GM12878 (cell line): ENCODE results near the gene DPF3. TPM values are rescaled to one million over a fixed set of nuclear protein-coding genes. Genes with fewer than 3 reads are reported as not detected.

ENCODE experiments used
- ATAC-seq: fragments of 200-7000 bp; cut with Tn5 transposase; 3 replicates; pipeline ENCODE4 v1.9.1; 2020; ENCODE audit warnings: mild to moderate bottlenecking, moderate library complexity
- BruUV-seq: library from RNA; stranded (reverse); fragments of 400-500 nt; replicated peaks from 2 replicates; lab custom pipeline; 2021; lab: Mats Ljungman, UMichigan
- CTCF ChIA-PET: fragments of 300-600 bp; sonication (Branson Sonifier 250); formaldehyde crosslinking; extraction: SDS; loops from one replicate; lab custom pipeline; 2021; ENCODE audit warnings: inconsistent platforms; lab: Yijun Ruan, JAX
- POLR2A ChIA-PET: fragments of 350-600 bp; formaldehyde crosslinking; extraction: SDS; loops from one replicate; lab custom pipeline; 2021; ENCODE audit warnings: inconsistent platforms; lab: Charles Lee
- RAD21 ChIA-PET: fragments of 300-600 bp; sonication (Branson Sonifier 250); formaldehyde crosslinking; loops from one replicate; lab custom pipeline; 2023; ENCODE audit warnings: antibody characterized with exemption; ENCODE audit not compliant: unreplicated experiment; lab: Charles Lee
- SMC1A ChIA-PET: fragments of 300-600 bp; sonication (Branson Sonifier 250); formaldehyde crosslinking; loops from one replicate; lab custom pipeline; 2023; ENCODE audit not compliant: unreplicated experiment, uncharacterized antibody; lab: Charles Lee
- DNase-seq: peaks from one replicate; pipeline ENCODE4 v3.0.0-alpha.2; 2011; ENCODE audit warnings: low read depth, low spot score
- FAIRE-seq: peaks from 3 replicates; lab custom pipeline; 2011; peaks lifted over from hg19 to GRCh38; lab: Jason Lieb, UNC
- H2AFZ ChIP-seq: 2 replicates; pipeline ENCODE4 v1.6.0; 2011; ENCODE audit warnings: low read depth, low read length, control low read depth; ENCODE audit not compliant: control insufficient read depth
- H3K27ac ChIP-seq: 2 replicates; pipeline ENCODE4 v1.5.1; 2011; ENCODE audit warnings: control low read depth; ENCODE audit not compliant: control insufficient read depth, insufficient read depth
- H3K27me3 ChIP-seq, 2 experiments: replicated peaks in 1 of 2; 2 replicates each; pipeline versions ENCODE4 v1.6.0 to v1.6.1; 2011; ENCODE audit warnings: low read length in 1 of 2; ENCODE audit not compliant: control insufficient read depth in 2 of 2, insufficient read depth in 2 of 2
- H3K36me3 ChIP-seq, 2 experiments: 2 replicates each; pipeline ENCODE4 v1.5.1; 2011; ENCODE audit warnings: low read length in 1 of 2; ENCODE audit not compliant: control insufficient read depth in 2 of 2, insufficient read depth in 2 of 2
- H3K4me1 ChIP-seq: 2 replicates; pipeline ENCODE4 v1.6.1; 2011; ENCODE audit warnings: mild to moderate bottlenecking, low read length, moderate library complexity, mixed read lengths; ENCODE audit not compliant: control insufficient read depth, insufficient read depth
- H3K4me2 ChIP-seq: 2 replicates; pipeline ENCODE4 v1.6.0; 2011; ENCODE audit warnings: control low read depth; ENCODE audit not compliant: control insufficient read depth, insufficient read depth
- H3K4me3 ChIP-seq: fragments of 200-600 bp; sonication (generic); 2 replicates; pipeline ENCODE4 v1.5.1; 2016
- H3K79me2 ChIP-seq: 2 replicates; pipeline ENCODE4 v1.6.0; 2011; ENCODE audit warnings: low read length; ENCODE audit not compliant: control insufficient read depth, insufficient read depth
- H3K9ac ChIP-seq: 2 replicates; pipeline ENCODE4 v1.8.0; 2011; ENCODE audit warnings: low read length, control low read depth, mixed read lengths; ENCODE audit not compliant: control insufficient read depth, insufficient read depth
- H3K9me3 ChIP-seq: replicated peaks from 3 replicates; pipeline ENCODE4 v1.5.1; 2011; ENCODE audit warnings: mild to moderate bottlenecking, low read length; ENCODE audit not compliant: control insufficient read depth, insufficient read depth
- H4K20me1 ChIP-seq: 2 replicates; pipeline ENCODE4 v1.6.0; 2011; ENCODE audit not compliant: control insufficient read depth, insufficient read depth
- E4F1 ChIP-seq: fragments of 450-650 bp; IDR thresholded peaks from 2 replicates; pipeline ENCODE4 v1.6.1; 2018; ENCODE audit warnings: borderline replicate concordance, mild to moderate bottlenecking; ENCODE audit not compliant: partially characterized antibody
- MEF2A ChIP-seq: IDR thresholded peaks from 2 replicates; pipeline ENCODE4 v1.6.1; 2011; ENCODE audit warnings: low read depth, mild to moderate bottlenecking, low read length, moderate library complexity; ENCODE audit not compliant: insufficient read depth
- NFYB ChIP-seq: IDR thresholded peaks from 2 replicates; pipeline ENCODE4 v1.6.1; 2011; ENCODE audit warnings: low read depth, mild to moderate bottlenecking, low read length, improper control_type of control experiment, moderate library complexity; ENCODE audit not compliant: insufficient read depth
- WGBS: methylation state at CpG from one replicate; pipeline ENCODE4 v1.1.6; 2016; ENCODE audit warnings: low lambda C conversion rate; ENCODE audit not compliant: insufficient replicate concordance, insufficient coverage; ENCODE audit errors: missing lambda C conversion rate; 5-methylcytosine and 5-hydroxymethylcytosine counted together
- in situ Hi-C: fragments of 300-500 bp; cut with MboI; formaldehyde crosslinking; loops from 9 replicates; pipeline ENCODE4 v1.14.3; 2018; ENCODE audit warnings: mixed read lengths
- intact Hi-C: fragments of 100-400 bp; cut with micrococcal nuclease; formaldehyde crosslinking; loops from one replicate; pipeline ENCODE4 v1.14.2; 2022; ENCODE audit not compliant: unreplicated experiment
- polyA plus RNA-seq, 11 experiments: library from polyadenylated mRNA; depleted of rRNA in 4 of 11; unstranded in 6 of 11; stranded (reverse) in 5 of 11; fragments of >200 nt; fragmentation: Nextera tagmentation in 4 of 11; fragmentation: Illumina TruSeq in 1 of 11; extraction: Ambion mirVana in 4 of 11; extraction: Trizol in 1 of 11; gene quantifications; 1 replicate in 1 of 11; 2 replicates in 10 of 11; pipeline versions ENCODE4 v1.2.1 to v1.2.3, GENCODE V29; 2011 to 2016; ENCODE audit warnings: inconsistent platforms in 2 of 11, missing spikeins in 2 of 11, low read depth in 1 of 11
- total RNA-seq, 4 experiments: library from RNA; depleted of rRNA in 3 of 4; stranded (reverse); fragments of >200 nt in 3 of 4; fragmentation: Illumina TruSeq in 1 of 4; extraction: Trizol in 1 of 4; gene quantifications; 2 replicates each; pipeline versions ENCODE4 v1.2.1 to v1.2.3, GENCODE V29; 2013 to 2021

DPF3 gene
- total and polyA plus RNA-seq, 10 of the 15 experiments (the other 5 are each of a cell fraction or from before 2014, with no cell fraction given), result 0.69 to 8.0 (median 2.2) TPM

GRCh38 chr14:72894323-72894622, 372 bp upstream of the DPF3 start:
- TF ChIP-seq NFYB (peak; percentile 2; the same call in 1 of the 2 replicates), MEF2A (no peak), E4F1 (no peak)
- in situ Hi-C loops, result no loop called here
- H3K27me3 ChIP-seq, result no peaks in the 10 kb centered on the region
- ChIA-PET SMC1A (interaction anchor here (0.6 to 2.6 kb wide), 21 partner anchors 8 to 380 kb away, joined by 3 to 25 read pairs (median 4); no protein-coding TSS in a partner anchor), POLR2A (interaction anchor here (0.5 to 2.2 kb wide), 9 partner anchors 10 to 390 kb away, joined by 3 to 8 read pairs (median 4); no protein-coding TSS in a partner anchor), RAD21 (interaction anchor here (0.7 to 3.9 kb wide), 17 partner anchors 9 to 417 kb away, joined by 3 to 31 read pairs (median 4); no protein-coding TSS in a partner anchor), CTCF (interaction anchor here (0.6 to 2.6 kb wide), 15 partner anchors 10 to 614 kb away, joined by 3 to 40 read pairs (median 3); no protein-coding TSS in a partner anchor)
- ATAC-seq (no peak), FAIRE-seq (no peak), DNase-seq (no peak)
- no peaks in the 10 kb centered on the region for H4K20me1 ChIP-seq
- no peaks in the 10 kb centered on the region for H3K9me3 ChIP-seq
- BruUV-seq, result no TSS peak
- H3K79me2 ChIP-seq, result no peaks in the 10 kb centered on the region
- H3K4me3 ChIP-seq, result peak overlapping the region; percentile 98
- intact Hi-C loops, result no loop called here
- no peaks in the 10 kb centered on the region for H3K36me3 ChIP-seq
- peak overlapping the region; percentile 76 for H3K4me2 ChIP-seq
- no peak overlapping the region for H3K27ac ChIP-seq
- 2% methylated on average over 11 of the region's 11 CpGs for WGBS
- H3K9ac ChIP-seq, result peak overlapping the region; percentile 8; the same call in 1 of the 2 replicates
- peaks cover under 1% of the 10 kb centered on the region; the same call in 1 of the 2 replicates for H3K4me1 ChIP-seq
- peak overlapping the region; percentile 46 for H2AFZ ChIP-seq
